Activated CD4-positive, alpha-beta T cell treated with anti-CD3 and anti-CD28 coated beads for 4 hours (primary cell): Measurements from ENCODE around the gene DUSP12.

Experiments
- DNase-seq, 2 donors: peaks; one replicate each; pipeline ENCODE4 v3.0.0-alpha.2; 2020

The DUSP12 gene

DNA sequence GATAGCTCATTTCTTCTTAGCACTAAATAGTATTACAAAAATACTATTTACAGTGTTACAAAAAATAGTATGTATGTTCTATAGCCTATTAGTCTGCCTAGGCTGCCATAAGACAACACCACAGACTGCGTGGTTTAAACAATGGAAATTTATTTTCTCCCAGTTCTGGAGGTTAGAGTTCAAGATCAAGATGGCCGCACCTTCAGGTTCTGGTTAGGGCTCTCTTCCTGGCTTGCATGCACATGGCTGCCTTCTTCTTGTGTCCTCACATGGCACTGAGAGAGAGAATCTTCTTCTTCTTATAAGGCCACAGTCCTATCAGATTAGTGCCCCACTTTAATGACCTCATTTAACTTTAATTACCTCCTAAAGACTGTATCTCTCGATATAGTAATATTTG, 20.7 kb downstream of the DUSP12 start:
- no peak for DNase-seq

DNA sequence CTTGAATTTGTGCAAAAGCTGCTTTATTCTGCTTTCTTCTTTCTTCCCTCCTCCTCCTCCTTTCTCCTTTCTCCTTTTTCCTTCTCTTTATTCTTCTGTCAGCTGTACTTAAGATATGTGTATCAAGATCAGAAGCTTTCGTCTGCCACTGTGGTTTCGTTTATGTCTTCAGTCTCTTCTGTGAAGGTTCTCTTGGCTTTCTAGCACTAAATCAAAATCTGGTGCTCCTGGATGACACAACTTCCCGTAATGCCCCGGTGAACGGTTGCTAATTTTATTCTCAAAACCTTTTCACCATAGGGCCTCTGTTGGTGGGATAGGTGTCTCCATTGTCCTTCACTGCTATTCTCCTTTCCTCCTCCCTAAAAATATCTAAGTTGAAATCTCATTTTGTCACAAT, 21.6 kb downstream of the DUSP12 start:
- peak in 1 of 2 donors; percentile 10 for DNase-seq

DNA sequence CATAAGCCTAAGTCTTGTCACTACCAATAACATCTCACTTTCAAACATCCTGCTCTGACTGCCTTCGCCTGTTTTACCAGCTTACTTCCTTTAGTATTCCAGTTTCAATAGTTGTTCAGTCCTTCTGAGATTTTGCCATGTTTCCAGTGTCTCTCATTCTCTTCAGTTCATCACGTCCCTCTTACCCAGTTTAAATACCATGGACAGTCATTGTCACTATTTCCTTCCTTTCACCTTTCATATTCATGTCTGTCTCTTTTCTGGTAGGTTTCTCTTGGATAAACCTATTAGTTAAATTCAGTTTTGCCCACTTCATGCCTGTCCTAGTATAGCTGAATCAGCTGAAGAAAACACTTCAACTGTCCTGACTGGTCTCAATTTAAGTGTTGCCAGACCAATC, 22.4 kb downstream of the DUSP12 start:
- DNase-seq: no peak

DNA sequence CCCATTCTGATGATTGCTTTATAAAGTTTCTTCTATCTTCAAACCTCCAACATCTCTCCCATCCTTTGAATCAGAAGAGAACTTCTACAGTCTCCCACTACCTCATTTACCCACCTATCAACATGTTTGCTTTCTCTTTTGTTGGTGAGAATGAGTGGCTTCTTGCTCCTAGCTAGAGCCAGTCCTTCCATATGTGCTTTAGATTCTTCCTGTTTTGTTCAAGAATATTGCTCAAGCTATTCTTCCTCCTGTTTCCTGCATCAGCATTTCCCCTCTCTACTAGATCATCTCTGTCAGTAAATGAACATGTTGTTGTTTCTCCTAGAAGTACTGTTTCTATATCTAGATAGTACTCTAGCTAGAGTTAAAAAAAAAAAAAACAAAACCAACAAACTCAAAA, 22.8 kb downstream of the DUSP12 start:
- DNase-seq: no peak

DNA sequence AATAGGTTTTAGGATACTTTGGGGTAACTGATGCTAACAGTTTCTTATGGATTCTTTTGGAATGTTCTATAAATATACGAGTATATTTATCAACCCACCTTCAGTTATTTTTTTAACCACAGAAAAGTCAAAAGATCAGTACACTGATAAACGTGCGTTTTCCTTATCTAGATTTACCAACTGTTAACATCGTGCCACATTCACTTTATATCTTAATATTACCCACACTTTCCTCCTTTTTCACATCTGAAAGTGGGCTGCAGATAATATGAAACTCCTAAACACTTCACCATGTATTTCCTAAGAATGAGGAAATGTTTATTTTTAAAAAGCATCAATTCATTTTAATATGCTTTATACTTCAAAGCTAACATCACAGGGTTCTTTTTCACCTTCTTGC, 24.2 kb downstream of the DUSP12 start:
- DNase-seq: no peak

DNA sequence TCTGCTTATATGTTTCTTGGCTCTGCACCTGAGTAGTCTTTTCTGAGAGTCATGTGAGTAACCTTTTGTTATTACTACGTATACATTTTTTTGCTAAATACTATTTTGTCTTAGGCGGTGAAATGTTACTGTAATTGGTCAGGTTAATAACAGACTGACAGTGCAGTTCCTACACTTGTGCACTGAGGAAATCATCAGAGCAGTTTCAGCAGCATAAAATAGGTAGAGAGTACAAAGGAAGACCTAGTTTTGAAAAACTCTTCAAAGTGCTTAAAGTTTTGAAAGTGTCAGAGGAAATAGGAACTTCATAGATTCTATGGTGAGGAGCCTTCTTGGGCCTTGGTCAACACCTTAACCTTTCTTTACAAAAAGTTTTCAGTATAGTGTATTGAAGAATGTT, 27.7 kb downstream of the DUSP12 start:
- no peak for DNase-seq

DNA sequence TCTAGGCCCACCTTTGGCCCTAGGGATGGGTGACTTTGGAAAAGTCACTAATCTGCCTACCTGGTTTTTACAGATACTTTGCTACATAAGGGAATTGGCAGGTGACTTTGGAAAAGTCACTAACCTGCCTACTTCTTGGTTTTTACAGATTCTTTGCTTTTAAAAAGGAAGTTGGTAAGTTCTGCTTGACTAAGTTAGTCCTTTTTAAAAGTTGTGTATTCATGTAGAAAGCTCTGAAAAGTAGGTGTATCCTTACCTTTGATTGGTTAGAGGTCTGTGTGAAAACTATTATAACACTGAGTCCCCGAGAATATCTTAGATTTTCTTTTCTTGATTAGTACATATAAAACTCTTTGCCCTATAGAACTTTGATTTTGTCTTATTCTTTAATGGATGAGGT, 28.9 kb downstream of the DUSP12 start:
- no peak for DNase-seq

DNA sequence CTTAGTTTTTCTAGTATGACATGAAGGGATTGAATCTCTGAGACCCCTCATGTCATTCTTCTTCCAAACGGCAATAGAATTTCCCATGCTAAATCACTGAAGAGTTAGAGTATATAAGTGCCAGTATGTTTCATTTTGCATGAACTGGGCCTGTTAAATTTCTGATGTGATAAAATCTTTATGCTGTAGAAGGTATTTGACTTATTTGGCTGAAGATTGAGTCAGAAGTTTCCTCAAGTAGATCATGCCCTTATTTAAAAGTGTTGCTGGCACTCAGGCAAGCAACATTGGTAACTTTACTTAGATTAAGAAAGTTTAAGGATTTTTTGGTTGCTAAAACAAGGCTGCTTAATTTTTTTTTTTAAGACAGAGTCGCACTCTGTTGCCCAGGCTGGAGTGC, 29.8 kb downstream of the DUSP12 start:
- no peak for DNase-seq

DNA sequence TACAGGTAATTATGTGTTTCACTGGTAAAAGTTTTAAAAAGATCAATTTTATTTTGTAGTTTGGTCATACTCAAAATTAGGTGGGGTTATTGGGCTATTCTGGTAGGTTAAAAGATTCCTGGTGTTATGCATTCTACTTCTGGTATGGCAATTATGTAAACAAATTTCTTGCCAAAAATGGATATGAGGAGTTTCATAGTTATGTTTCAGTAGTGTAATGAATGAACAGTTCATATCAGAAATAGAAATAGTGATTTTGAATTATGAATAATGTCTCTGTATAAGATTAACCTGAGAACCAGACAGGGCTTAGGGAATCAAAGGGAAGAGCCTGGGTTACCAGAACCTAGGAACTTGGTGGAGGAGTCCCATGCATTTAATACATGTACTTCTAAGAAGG, 32.4 kb downstream of the DUSP12 start:
- no peak for DNase-seq

DNA sequence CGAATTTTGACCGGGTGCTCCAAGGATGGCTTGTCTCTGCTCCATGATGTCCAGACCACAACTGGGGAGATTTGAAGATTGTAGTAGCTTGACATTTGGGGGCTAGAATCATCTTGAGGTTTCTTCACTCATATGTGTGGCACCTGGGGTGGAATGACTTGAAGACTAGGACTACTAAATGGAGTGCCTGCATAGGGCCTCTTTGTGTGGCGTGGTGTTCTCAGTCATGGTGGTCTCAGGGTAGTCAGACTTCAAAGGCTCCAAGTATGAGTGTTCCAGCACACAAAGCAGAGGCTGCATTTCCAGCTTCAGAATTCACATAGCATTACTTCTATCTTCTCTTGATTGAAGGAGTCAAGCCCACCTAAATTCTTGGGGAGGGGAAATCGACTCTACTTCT, 33.3 kb downstream of the DUSP12 start:
- no peak for DNase-seq

DNA sequence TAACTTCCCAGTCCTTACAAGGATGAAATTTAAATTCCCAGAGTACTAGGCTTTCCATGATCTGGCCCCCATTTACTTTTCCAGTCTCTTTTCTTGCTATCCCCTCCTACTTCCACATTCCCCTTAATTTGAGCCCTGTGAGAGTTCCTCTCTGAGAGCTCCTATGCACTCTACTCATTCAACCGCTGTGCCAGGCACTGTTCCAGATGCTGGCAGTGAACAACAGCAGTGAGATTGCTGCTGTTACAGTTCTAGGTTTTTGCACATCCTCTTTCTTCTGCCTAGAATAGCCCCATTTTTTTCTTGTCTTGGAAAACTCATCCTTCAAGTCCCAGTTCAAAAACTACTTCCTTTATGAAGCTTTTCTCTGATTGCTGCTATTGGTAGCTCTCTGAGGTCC, 35.4 kb downstream of the DUSP12 start:
- DNase-seq: no peak

DNA sequence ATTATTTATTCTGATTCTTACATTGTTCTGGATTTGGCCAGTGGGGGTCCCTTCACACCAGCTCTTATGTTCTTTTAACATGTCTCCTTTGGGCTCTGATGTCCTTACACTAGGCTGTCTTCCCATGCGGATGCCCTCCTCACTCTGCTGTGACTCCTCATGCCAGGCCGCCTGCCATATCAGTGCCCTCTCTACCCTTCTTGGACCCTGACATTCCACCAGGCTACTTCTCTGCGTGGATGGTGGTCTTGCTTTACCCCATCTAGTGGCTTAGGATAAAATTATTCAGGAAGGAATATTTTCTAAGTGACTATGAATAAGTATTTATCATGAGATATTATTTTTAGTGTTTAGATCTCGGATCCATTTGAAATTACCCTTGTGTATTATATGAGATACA, 37.8 kb downstream of the DUSP12 start:
- DNase-seq: no peak

DNA sequence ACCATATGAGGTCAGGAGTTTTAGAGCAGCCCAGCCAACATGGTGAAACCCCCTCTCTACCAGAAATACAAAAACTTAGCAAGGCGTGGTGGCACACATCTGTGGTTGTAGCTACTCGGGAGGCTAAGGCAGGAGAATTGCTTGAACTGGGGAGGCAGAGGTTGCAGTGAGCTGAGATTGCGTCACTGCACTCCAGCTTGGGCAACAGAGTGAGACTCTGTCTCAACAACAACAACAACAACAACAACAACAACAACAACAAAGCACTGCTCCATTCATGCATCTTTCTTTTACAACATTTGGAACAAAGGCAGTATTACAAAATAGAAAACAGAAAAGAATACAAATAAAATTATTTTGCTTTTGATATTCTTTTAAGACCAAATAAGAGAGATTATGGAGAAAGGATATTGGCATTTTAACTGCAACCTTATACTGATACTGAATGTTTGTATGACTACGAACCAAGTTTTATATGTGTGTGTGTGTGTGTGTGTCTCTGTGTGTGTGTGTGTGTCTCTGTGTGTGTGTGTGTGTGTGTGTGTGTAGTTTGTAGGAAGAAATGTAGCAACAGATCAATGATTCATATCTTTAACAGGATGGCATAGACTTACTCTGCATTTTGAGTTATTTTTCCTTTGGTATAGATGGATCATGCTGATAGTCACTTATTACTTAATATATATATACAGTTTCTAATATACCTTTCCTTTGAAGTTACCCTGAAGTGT, 41.2 kb downstream of the DUSP12 start:
- no peak for DNase-seq

DNA sequence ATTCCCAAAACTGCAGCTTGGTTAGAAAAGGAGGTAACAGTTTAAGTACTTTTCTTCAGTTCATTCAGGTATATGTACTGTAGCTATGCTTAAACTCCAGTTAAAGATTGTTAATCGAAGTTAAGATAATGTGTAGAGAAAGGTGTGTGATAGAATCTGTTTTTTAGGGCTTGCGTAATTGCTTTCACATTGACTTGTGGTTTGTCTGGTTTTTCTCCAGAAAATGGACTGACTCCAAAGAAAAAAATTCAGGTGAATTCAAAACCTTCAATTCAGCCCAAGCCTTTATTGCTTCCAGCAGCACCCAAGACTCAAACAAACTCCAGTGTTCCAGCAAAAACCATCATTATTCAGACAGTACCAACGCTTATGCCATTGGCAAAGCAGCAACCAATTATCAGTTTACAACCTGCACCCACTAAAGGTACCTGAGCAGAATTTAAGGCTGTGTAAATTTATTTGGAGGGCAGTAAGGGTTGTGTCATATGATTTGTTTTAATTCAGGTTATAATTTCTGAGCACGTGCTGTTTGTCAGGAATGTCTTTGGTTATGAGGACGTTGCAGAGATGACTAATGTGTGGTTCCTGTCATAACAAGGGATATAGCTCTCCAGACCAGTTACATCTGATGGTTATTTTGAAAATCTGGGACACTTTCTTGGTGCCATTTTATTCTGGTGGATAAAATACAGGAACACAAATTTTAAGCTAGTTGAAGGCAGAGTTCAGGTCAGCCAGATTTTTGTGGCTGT, 42.5 kb downstream of the DUSP12 start:
- no peak for DNase-seq

DNA sequence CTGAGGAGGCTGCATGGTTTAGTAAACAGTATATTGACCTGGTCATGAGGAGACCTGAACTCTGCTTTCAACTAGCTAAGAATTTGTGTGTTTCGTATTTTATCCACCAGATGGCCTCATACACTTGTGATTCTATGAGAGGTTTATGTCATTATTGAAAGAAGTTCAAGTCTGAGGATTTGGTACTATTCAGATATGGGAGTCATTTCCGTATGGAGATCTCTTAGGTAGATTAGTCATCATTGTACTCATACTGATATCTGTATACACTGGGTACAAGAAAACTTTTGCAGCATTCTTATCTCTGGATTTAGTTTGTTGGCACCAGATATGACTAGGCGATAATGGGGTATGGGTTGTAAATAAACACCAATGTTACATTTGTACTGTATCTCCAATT, 43.2 kb downstream of the DUSP12 start:
- DNase-seq: no peak

DNA sequence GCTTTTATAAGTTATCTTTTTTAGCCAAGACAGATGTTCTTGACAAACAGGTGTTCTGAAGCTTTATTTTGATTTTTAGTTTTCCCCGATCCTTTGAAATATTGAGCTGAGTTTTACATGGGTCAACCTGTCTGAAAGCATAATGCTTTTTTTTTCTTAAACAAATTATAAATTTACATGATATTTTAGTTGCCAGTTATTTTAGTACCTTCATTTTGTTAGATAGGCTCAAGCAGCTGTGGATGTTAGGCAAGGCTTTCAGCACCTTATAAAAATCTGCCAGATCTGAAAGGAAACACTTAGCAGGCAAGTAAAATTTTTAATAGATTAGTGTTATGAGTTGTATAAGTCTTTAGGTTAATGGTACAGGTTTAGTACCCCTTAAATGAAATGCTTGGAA, 50.2 kb downstream of the DUSP12 start:
- DNase-seq: no peak

DNA sequence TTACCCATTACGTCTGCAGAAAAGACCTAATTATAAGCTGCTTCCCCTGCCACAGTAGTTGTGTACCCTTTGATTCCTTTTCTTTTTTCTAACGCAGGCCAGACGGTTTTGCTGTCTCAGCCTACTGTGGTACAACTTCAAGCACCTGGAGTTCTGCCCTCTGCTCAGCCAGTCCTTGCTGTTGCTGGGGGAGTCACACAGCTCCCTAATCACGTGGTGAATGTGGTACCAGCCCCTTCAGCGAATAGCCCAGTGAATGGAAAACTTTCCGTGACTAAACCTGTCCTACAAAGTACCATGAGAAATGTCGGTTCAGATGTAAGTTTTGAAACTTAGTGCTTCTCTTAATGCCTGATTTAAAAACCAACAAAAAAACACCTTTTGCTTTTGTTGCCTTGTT, 52.4 kb downstream of the DUSP12 start:
- no peak for DNase-seq

DNA sequence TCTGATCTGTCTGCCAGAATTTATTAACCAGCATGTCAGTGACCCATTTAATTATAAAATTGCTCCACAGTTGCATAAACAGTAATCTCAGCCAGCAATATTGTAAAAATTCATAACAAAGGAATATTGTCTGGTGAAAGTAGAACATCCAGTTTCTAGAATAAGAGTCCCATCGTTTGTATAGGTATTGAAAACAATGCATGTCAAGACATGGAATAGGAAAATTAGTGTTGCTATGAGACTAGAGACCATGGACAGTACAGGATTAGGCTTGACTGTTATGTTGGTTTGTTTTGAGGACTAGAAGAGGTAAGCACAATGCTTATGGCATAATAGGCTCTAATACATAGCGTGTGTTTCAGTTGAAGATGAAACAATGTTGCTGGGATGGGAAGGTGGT, 53.6 kb downstream of the DUSP12 start:
- no peak for DNase-seq

DNA sequence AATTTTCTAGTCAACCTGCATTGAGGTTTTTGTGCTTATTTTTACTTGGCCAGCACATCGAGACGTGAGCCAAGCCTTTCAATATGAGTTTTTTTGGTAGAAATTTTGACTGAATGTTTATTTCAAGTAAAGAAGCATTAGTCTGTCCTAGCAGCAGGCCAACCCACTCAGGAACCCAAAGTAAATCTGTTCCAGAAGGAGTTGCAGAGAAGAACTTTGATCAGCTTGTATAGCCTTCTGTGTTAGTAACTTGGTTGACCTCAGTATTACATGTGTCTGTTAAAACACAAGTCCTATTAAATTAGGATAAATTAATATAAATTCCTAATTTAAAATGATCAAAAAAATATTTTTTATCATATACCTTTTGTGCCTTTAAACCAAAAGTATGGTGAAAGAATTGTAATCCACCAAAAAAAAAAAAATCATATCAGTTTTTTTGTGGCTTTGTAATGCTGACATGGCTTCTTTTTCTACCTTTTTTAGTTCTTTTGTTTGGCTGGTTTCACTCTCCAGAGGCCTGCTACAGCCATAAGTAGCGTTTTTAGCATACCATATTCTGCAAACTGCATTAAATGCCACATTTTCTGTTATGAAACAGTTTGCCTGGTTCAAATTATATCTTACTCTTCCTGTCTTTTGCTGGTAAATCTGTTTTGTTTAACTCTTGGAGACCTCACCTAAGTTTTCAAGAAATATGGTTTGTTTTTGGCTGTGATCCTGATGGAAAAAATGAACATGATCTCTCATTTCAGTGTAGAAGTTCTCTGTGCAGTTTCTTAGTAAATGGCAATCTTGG, 56.0 kb downstream of the DUSP12 start:
- DNase-seq: no peak
